Erythroblast (primary cell): ENCODE results near the gene L3MBTL4.

Experiments
- GATA1 ChIP-seq: IDR thresholded peaks from 2 replicates; pipeline ENCODE4 v1.6.1; 2011; ENCODE audit warnings: low read depth, mild to moderate bottlenecking, control low read depth, low read length, moderate library complexity
- POLR2A ChIP-seq: IDR thresholded peaks from 2 replicates; pipeline ENCODE4 v1.6.1; 2011; ENCODE audit warnings: mild to moderate bottlenecking, low read length

- TF ChIP-seq POLR2A = no peak
- TF ChIP-seq GATA1 = no peak
Observed at GRCh38 chr18:6366776-6367175, 47.9 kb downstream of the L3MBTL4 start.
